HEK293T (cell line): Measurements from ENCODE around the gene CFAP161.

Experiments used
- FOXM1 ChIP-seq: fragments of 450-650 bp; IDR thresholded peaks from 2 replicates; pipeline ENCODE4 v1.6.1; 2017; ENCODE audit warnings: mild to moderate bottlenecking, borderline replicate concordance
- HDGF ChIP-seq: fragments of 450-650 bp; IDR thresholded peaks from 2 replicates; pipeline ENCODE4 v1.6.1; 2017; ENCODE audit warnings: antibody characterized with exemption, borderline replicate concordance
- L3MBTL2 ChIP-seq: fragments of 450-650 bp; conservative IDR thresholded peaks from 2 replicates; pipeline ENCODE4 v1.6.1; 2016; ENCODE audit warnings: mild to moderate bottlenecking
- LEF1 ChIP-seq: fragments of 450-650 bp; IDR thresholded peaks from 2 replicates; pipeline ENCODE4 v1.6.1; 2017; ENCODE audit warnings: mild to moderate bottlenecking, borderline replicate concordance
- SUZ12 ChIP-seq: fragments of 450-650 bp; IDR thresholded peaks from 2 replicates; pipeline ENCODE4 v1.6.1; 2016; ENCODE audit warnings: mild to moderate bottlenecking

- no peak for TF ChIP-seq HDGF
- TF ChIP-seq LEF1 = no peak
- no peak for TF ChIP-seq FOXM1
- TF ChIP-seq L3MBTL2 = no peak
- no peak for TF ChIP-seq SUZ12
Observed at GRCh38 chr15:81111018-81111417, 23.1 kb upstream of the CFAP161 start.
